ENCODE measurements around the gene HAUS5.

HAUS5 gene

DNA sequence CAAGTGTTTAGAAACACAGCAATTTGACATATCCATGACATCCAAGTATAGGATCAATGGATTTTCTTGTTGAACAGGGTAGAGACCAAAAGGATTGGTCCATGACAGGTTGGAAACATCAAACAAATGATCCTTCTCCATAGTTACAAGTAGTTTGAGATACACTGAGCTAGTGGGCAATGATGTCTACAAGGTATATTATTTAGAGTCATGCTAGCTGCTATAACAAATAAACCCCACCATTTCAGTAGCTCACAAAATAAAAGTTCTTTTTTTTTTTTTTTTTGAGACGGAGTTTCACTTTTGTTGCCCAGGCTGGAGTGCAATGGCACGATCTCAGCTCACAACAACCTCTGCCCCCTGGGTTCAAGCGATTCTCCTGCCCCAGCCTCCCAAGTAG, 4.9 kb upstream of the HAUS5 start:
- no peak for DNase-seq (ENCODE audit: low spot score)

GRCh38 chr19:35608251-35608650, 4.3 kb upstream of the HAUS5 start:
- no peak for DNase-seq (ENCODE audit: low spot score)

DNA sequence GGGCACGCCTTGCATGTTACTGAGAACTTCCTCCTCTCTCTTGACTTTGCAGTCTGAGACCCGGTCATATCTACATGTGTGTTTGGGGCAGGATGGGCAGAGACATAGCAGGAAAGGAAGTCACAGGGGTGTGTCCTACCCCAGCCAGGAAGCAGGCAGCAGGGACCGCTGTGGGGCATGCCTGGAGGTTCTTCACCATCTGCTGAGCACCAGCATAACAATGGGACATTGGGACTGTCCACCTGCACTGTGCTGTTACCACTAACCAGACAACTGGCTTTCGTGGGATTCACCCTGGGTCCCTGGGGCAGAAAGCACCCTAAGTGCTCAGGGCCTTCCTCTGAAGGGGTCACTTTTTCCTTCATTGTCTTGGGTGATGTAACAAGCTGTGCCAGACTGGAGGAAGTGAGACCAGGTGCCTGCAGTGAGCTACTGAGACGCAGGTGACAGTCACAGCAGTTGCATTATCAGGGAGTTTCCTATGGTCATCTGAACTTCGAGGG, 2.6 kb upstream of the HAUS5 start:
- peak; percentile 33 for DNase-seq (ENCODE audit: low spot score)

GRCh38 chr19:35612224-35612558, 344 bp upstream of the HAUS5 start:
- no peak for DNase-seq (ENCODE audit: low spot score)

- no peak for DNase-seq (ENCODE audit: low spot score)
Observed at GRCh38 chr19:35613574-35613973, 1.0 kb downstream of the HAUS5 start.

DNA sequence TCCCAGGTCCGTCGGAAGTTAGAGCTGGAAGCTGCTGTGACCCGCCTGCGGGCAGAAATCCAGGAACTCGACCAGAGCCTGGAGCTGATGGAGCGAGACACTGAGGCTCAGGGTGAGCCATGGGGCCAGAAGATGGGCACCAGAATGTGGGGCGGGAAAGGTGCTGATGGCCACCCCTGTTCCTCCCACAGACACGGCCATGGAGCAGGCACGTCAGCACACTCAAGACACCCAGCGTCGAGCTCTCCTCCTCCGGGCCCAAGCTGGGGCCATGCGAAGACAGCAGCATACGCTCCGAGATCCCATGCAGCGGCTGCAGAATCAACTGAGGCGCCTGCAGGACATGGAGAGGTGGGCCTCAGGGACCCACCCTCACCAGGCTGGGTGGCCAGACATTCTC, 2.5 kb downstream of the HAUS5 start:
- no peak for DNase-seq (ENCODE audit: low spot score)

DNA sequence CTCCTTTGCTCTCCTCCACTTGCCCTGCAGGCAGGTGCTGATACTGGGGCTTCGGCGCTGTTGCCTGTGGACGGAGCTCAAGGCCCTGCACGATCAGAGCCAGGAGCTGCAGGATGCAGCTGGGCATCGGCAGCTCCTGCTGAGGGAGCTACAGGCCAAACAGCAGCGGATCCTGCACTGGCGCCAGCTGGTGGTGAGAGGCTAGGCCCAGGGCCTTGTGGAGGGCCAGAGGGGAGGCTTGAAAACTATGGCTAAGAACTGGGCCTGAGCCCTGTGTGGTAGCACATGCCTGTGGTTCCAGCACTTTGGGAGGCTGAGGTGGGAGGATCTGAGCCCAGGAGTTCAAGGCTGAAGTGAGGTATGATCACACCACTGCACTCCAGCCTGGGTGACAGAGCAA, 6.3 kb downstream of the HAUS5 start:
- no peak for DNase-seq (ENCODE audit: low spot score)

GRCh38 chr19:35619290-35619923, 6.9 kb downstream of the HAUS5 start:
- DNase-seq (ENCODE audit: low spot score): no peak

GRCh38 chr19:35620001-35620400, 7.5 kb downstream of the HAUS5 start:
- no peak for DNase-seq (ENCODE audit: low spot score)

GRCh38 chr19:35621708-35622107, 9.2 kb downstream of the HAUS5 start:
- DNase-seq (ENCODE audit: low spot score): no peak

- no peak for DNase-seq (ENCODE audit: low spot score)
Observed at GRCh38 chr19:35622750-35623149, 10.2 kb downstream of the HAUS5 start.

GRCh38 chr19:35623327-35624010, 10.9 kb downstream of the HAUS5 start:
- no peak for DNase-seq (ENCODE audit: low spot score)

DNA sequence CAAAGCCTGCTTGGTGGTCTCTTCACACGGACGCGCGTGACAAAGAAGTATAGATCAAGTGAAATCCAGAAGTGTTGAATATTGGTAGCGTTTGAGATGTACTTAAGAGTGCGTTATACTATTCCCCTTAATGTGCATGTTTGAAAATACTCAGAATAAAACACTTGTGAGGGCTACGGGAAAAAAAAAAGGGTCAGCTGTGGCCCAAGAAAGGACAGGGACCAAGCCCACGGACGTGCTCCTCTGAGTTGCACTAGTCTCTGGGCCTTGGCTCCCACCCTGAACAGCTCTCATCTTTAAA, 15.7 kb downstream of the HAUS5 start:
- no peak for DNase-seq (ENCODE audit: low spot score)

- peak; percentile 100 for DNase-seq (ENCODE audit: low spot score)
Observed at GRCh38 chr19:35628565-35629331, 16.2 kb downstream of the HAUS5 start, which contains the start of gene RBM42. Gene RBM42 (plus strand): TSS chr19:35629036. CDS start chr19:35629154, 118 bp downstream.

DNA sequence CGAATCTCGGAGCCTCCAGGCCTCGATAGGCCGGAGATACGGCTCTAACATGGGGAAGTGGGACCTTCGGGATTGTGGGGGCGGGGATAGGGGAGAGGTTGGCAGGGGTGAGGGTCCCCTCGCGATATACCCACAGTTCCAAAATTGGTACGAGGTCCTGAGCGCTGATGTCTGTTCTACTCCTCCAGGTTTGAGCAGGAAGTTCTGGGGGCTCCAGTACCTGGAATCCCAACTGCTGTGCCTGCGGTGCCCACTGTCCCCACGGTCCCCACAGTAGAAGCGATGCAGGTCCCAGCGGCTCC, 16.7 kb downstream of the HAUS5 start:
- DNase-seq (ENCODE audit: low spot score): no peak

DNA sequence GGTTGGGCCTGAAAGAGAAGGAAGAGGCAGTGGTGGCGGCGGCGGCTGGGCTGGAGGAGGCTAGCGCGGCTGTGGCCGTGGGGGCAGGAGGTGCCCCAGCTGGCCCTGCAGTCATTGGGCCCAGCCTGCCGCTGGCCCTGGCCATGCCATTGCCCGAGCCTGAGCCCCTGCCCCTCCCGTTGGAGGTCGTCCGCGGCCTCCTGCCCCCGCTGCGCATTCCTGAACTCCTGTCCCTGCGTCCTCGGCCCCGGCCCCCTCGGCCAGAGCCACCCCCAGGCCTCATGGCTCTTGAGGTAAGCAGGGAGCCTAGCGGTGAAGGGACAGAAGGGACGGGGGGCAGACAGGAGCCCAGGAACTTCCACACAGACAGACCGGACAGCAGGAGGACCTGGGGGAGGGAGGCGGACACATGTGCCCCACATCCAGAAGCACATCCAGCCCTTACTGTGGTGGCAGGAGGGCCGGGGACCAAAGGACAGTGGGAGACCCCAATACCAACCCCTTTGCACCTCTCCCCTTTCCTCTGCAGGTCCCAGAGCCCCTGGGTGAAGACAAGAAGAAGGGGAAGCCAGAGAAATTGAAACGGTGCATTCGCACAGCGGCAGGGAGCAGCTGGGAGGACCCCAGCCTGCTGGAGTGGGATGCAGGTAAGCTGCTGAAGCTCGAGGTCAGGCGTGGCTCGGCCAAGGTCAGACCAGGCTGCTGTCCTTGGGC, 21.3 kb downstream of the HAUS5 start:
- no peak for DNase-seq (ENCODE audit: low spot score)

DNA sequence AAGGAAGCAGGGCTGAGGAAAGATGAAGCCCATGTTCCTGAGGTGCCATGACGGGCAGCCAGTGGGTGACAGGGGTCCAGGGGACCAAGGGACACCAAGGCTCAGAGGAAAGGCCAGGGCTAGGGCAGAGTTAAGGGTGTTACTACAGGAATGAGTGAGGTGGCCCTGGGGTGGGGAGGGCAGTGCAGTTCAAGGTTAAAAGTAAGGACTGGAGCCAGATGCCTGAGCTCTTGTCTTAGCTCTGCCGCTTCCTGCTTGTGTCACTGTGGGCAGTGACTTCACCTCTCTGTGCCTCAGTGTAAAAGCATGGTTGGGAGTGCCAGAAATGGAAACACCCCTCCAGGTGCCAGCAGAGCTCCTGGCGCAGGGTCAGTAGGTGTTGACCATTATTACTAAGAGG, 24.1 kb downstream of the HAUS5 start:
- no peak for DNase-seq (ENCODE audit: low spot score)

- DNase-seq (ENCODE audit: low spot score): no peak
Observed at GRCh38 chr19:35637165-35637564, 24.6 kb downstream of the HAUS5 start.

DNA sequence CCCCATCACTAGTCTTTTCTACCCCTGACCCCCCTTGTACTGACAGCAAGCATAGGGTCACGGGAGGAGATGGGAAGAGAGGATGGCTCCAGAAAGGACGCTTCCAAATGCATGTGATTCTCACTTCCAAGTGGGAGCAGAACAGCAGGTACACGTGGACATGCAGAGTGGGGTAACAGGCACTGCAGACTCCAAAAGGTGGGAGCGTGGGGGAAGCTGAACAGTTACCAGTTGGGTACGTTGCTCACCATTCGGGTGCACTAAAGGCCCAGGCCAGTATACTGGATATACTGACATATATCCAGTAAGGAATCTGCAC, 26.7 kb downstream of the HAUS5 start:
- DNase-seq (ENCODE audit: low spot score): no peak

DNA sequence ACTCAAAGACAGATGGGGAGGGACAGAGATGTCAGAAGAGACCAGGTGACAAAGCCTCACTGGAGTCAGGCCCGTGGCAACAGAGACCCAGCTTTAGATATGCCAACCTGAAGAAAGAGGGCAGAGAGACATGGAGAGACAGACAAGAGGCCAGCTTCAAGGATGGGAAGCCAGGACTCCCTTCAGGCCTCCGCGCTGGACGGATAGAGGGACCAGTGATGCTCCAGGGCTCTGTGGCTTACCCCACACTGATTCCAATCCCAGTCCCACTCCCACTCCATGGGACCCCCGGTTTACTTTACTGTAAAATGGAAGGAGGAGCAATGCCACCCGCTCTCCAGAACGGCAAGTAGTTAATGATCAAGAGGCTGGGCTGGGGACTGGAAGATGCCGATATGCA, 27.3 kb downstream of the HAUS5 start:
- no peak for DNase-seq (ENCODE audit: low spot score)

GRCh38 chr19:35641515-35642151, 29.1 kb downstream of the HAUS5 start, which contains the start of gene ETV2:
Gene ETV2 (plus strand): TSS chr19:35641745. CDS start chr19:35642461, 716 bp downstream.
- no peak for DNase-seq (ENCODE audit: low spot score)

DNA sequence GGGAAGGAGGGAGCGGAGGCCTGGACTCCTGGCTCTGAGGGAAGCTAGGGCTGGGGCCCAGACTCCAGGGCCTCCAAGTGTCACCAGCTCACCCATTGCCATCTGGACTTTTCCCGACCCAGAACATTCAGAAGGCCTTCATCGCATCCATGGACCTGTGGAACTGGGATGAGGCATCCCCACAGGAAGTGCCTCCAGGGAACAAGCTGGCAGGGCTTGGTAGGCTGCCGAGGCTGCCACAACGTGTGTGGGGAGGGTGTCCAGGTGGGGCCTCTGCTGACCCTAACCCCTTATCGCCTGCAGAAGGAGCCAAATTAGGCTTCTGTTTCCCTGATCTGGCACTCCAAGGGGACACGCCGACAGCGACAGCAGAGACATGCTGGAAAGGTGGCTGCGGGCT, 29.8 kb downstream of the HAUS5 start:
- DNase-seq (ENCODE audit: low spot score): no peak

Data from SW480 (cell line).